ENCODE data around the gene LRP1. TPM values are rescaled to one million over a fixed set of nuclear protein-coding genes. Genes with fewer than 3 reads are reported as not detected.

Gene LRP1
- total RNA-seq, 1 donor from 2014 or later, result 448 TPM

DNA sequence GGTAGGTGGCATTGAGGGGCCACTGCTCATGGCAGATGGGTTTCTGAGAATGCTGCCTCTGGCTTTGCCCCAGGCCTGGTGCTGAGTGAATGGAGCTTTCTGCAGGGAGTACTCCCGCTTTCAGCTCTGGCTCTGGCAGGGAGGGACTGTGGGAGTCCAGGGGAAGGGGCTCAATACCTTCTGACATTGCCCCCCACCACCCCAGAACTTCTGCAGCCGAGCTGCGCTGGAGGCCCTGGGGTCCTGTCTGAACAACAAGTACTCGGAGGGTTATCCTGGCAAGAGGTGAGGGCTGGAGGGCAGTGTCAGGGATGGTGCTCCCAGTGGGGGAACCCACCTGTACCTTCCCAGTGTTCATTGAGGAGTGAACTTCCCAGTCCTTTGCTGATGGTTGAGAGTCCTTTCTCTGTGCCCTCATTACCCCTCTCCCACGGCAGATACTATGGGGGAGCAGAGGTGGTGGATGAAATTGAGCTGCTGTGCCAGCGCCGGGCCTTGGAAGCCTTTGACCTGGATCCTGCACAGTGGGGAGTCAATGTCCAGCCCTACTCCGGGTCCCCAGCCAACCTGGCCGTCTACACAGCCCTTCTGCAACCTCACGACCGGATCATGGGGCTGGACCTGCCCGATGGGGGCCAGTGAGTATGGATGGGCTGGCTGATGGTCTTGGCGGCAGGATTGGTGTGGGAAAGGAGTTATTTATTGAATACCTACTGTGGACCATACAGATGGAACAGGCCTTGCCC, 103.2 kb downstream of the LRP1 start:
- Mint-ChIP-seq H3K9me3 (ENCODE audit: low read depth) (no peaks in the 10 kb centered on the region), H3K27me3 (ENCODE audit: low read depth) (no peaks in the 10 kb centered on the region), H3K4me3 (ENCODE audit: unreplicated experiment) (peak overlapping the region; percentile 99), H3K4me1 (ENCODE audit: low read depth) (peaks cover 83% of the 10 kb centered on the region), H3K27ac (ENCODE audit: unreplicated experiment) (peak overlapping the region; percentile 100), H3K36me3 (ENCODE audit: low read depth) (peaks cover 24% of the 10 kb centered on the region)
- TF ChIP-seq, protein P1, sequence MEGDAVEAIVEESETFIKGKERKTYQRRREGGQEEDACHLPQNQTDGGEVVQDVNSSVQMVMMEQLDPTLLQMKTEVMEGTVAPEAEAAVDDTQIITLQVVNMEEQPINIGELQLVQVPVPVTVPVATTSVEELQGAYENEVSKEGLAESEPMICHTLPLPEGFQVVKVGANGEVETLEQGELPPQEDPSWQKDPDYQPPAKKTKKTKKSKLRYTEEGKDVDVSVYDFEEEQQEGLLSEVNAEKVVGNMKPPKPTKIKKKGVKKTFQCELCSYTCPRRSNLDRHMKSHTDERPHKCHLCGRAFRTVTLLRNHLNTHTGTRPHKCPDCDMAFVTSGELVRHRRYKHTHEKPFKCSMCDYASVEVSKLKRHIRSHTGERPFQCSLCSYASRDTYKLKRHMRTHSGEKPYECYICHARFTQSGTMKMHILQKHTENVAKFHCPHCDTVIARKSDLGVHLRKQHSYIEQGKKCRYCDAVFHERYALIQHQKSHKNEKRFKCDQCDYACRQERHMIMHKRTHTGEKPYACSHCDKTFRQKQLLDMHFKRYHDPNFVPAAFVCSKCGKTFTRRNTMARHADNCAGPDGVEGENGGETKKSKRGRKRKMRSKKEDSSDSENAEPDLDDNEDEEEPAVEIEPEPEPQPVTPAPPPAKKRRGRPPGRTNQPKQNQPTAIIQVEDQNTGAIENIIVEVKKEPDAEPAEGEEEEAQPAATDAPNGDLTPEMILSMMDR (IDR thresholded peaks at IDR 0.05), result no peak
- no peak for DNase-seq (ENCODE audit: low spot score)

DNA sequence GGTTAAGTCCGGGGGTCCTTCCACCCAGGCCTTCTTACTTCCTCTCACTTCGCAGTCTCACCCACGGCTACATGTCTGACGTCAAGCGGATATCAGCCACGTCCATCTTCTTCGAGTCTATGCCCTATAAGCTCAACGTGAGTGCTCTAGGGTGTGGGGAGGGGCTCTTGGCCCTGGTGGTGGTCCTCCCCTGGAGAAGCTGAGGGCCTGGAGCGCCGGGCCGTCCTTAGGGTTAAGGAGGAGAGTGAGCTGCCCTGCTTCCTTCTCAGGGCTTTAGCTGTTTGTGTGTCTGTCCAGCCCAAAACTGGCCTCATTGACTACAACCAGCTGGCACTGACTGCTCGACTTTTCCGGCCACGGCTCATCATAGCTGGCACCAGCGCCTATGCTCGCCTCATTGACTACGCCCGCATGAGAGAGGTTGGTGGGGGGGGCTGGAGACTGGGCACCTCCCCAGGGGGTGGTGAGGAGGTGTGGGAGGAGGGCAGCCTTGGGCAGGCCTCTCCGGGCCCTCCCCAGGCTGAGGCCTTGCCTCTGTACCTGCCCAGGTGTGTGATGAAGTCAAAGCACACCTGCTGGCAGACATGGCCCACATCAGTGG, 104.0 kb downstream of the LRP1 start:
- H3K9me3 Mint-ChIP-seq (ENCODE audit: low read depth), result no peaks in the 10 kb centered on the region
- DNase-seq (ENCODE audit: low spot score), result no peak
- H3K27ac Mint-ChIP-seq (ENCODE audit: unreplicated experiment), result peak overlapping the region; percentile 100
- H3K27me3 Mint-ChIP-seq (ENCODE audit: low read depth), result no peaks in the 10 kb centered on the region
- H3K4me3 Mint-ChIP-seq (ENCODE audit: unreplicated experiment), result peak overlapping the region; percentile 99
- peaks cover 24% of the 10 kb centered on the region for H3K36me3 Mint-ChIP-seq (ENCODE audit: low read depth)
- TF ChIP-seq, protein P1 (IDR thresholded peaks at IDR 0.05), result no peak
- H3K4me1 Mint-ChIP-seq (ENCODE audit: low read depth), result peaks cover 85% of the 10 kb centered on the region

DNA sequence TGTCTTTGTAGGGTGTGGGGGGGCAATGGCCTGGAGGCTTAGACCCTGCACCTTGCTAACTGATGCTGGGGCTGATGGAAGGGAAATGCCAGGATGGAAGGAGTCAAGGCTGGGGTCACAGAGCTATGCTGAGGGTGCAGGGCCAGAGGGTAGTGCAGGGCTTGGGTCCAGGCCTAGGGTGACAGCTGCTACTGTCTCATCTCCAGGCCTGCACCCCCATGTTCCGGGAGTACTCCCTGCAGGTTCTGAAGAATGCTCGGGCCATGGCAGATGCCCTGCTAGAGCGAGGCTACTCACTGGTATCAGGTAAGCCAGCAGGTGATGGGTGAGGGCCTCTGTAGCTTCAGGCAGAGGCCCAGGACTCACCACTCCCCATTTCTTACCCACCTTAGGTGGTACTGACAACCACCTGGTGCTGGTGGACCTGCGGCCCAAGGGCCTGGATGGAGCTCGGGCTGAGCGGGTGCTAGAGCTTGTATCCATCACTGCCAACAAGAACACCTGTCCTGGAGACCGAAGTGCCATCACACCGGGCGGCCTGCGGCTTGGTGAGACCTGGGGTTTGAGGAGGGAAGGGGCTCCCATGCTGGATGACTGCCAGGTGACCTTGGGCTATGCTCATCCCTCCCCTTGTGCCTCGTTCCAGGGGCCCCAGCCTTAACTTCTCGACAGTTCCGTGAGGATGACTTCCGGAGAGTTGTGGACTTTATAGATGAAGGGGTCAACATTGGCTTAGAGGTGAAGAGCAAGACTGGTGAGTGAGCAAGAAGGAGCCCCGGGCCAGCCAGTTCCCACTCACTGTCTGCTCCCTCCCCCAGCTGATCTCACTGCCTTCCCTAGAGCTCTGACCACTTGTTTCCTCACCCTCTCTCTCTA, 105.3 kb downstream of the LRP1 start:
- Mint-ChIP-seq H3K36me3 (ENCODE audit: low read depth) (peaks cover 24% of the 10 kb centered on the region), H3K4me3 (ENCODE audit: unreplicated experiment) (peak overlapping the region; percentile 94), H3K9me3 (ENCODE audit: low read depth) (no peaks in the 10 kb centered on the region), H3K4me1 (ENCODE audit: low read depth) (peaks cover 90% of the 10 kb centered on the region), H3K27me3 (ENCODE audit: low read depth) (no peaks in the 10 kb centered on the region), H3K27ac (ENCODE audit: unreplicated experiment) (peak overlapping the region; percentile 100)
- no peak for DNase-seq (ENCODE audit: low spot score)
- TF ChIP-seq, protein P1 (IDR thresholded peaks at IDR 0.05), result no peak

DNA sequence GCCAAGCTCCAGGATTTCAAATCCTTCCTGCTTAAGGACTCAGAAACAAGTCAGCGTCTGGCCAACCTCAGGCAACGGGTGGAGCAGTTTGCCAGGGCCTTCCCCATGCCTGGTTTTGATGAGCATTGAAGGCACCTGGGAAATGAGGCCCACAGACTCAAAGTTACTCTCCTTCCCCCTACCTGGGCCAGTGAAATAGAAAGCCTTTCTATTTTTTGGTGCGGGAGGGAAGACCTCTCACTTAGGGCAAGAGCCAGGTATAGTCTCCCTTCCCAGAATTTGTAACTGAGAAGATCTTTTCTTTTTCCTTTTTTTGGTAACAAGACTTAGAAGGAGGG, 105.9 kb downstream of the LRP1 start:
- Mint-ChIP-seq H3K4me1 (ENCODE audit: low read depth) (peaks cover 88% of the 10 kb centered on the region), H3K4me3 (ENCODE audit: unreplicated experiment) (peak overlapping the region; percentile 94), H3K9me3 (ENCODE audit: low read depth) (no peaks in the 10 kb centered on the region), H3K27ac (ENCODE audit: unreplicated experiment) (peak overlapping the region; percentile 100), H3K27me3 (ENCODE audit: low read depth) (no peaks in the 10 kb centered on the region), H3K36me3 (ENCODE audit: low read depth) (peaks cover 24% of the 10 kb centered on the region)
- TF ChIP-seq, protein P1 (IDR thresholded peaks at IDR 0.05), result no peak
- DNase-seq (ENCODE audit: low spot score), result no peak

DNA sequence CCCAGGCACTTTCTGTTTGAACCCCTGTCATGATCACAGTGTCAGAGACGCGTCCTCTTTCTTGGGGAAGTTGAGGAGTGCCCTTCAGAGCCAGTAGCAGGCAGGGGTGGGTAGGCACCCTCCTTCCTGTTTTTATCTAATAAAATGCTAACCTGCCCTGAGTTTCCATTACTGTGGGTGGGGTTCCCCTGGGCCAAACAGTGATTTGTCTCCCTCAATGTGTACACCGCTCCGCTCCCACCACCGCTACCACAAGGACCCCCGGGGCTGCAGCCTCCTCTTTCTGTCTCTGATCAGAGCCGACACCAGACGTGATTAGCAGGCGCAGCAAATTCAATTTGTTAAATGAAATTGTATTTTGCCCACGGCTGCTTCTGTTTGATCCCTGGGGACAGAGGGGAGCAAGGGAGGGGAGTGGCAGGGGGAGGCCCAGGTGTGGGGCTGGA, 106.3 kb downstream of the LRP1 start:
- TF ChIP-seq, protein P1 (IDR thresholded peaks at IDR 0.05), result no peak
- DNase-seq (ENCODE audit: low spot score), result no peak
- Mint-ChIP-seq H3K4me3 (ENCODE audit: unreplicated experiment) (peak overlapping the region; percentile 94), H3K9me3 (ENCODE audit: low read depth) (no peaks in the 10 kb centered on the region), H3K27me3 (ENCODE audit: low read depth) (no peaks in the 10 kb centered on the region), H3K4me1 (ENCODE audit: low read depth) (peaks cover 88% of the 10 kb centered on the region), H3K36me3 (ENCODE audit: low read depth) (peaks cover 24% of the 10 kb centered on the region), H3K27ac (ENCODE audit: unreplicated experiment) (peak overlapping the region; percentile 100)

All from chondrocyte (in vitro differentiated cells).